ENCODE results near the gene CACNB4. TPM values are rescaled to one million over a fixed set of nuclear protein-coding genes. Genes with fewer than 3 reads are reported as not detected.

The CACNB4 gene
- total RNA-seq, 1 donor, result 0.43 TPM

GRCh38 chr2:151965884-151966283 lies 133.0 kb downstream of the CACNB4 start:
- no peak for TF ChIP-seq CTCF (IDR thresholded peaks at IDR 0.05; ENCODE audit: insufficient read depth, low read depth, low read length)
- no peak for DNase-seq (ENCODE audit: low read depth)
- H3K4me3 ChIP-seq (ENCODE audit: low read depth, low read length), result no peak overlapping the region

- no peak overlapping the region for H3K4me3 ChIP-seq (ENCODE audit: low read depth, low read length)
- TF ChIP-seq CTCF (IDR thresholded peaks at IDR 0.05; ENCODE audit: insufficient read depth, low read depth, low read length), result no peak
- no peak for DNase-seq (ENCODE audit: low read depth)
Observed at GRCh38 chr2:151961558-151961957, 137.3 kb downstream of the CACNB4 start.

GRCh38 chr2:151959238-151959637 lies 139.6 kb downstream of the CACNB4 start:
- no peak for TF ChIP-seq CTCF (IDR thresholded peaks at IDR 0.05; ENCODE audit: insufficient read depth, low read depth, low read length)
- H3K4me3 ChIP-seq (ENCODE audit: low read depth, low read length), result no peak overlapping the region
- no peak for DNase-seq (ENCODE audit: low read depth)

- peak; percentile 4 for DNase-seq (ENCODE audit: low read depth)
- H3K4me3 ChIP-seq (ENCODE audit: low read depth, low read length), result no peak overlapping the region
- TF ChIP-seq CTCF (IDR thresholded peaks at IDR 0.05; ENCODE audit: insufficient read depth, low read depth, low read length), result peak; percentile 12
Observed at GRCh38 chr2:151953467-151953866, 145.4 kb downstream of the CACNB4 start.

GRCh38 chr2:151952691-151953456 lies 146.0 kb downstream of the CACNB4 start:
- no peak for TF ChIP-seq CTCF (IDR thresholded peaks at IDR 0.05; ENCODE audit: insufficient read depth, low read depth, low read length)
- no peak overlapping the region for H3K4me3 ChIP-seq (ENCODE audit: low read depth, low read length)
- DNase-seq (ENCODE audit: low read depth), result no peak

GRCh38 chr2:151947813-151948165 lies 151.1 kb downstream of the CACNB4 start:
- DNase-seq (ENCODE audit: low read depth), result no peak

More at GRCh38 chr2:151947813-151948165, 151.1 kb downstream of the CACNB4 start:
- TF ChIP-seq CTCF (IDR thresholded peaks at IDR 0.05; ENCODE audit: insufficient read depth, low read depth, low read length), result no peak
- no peak overlapping the region for H3K4me3 ChIP-seq (ENCODE audit: low read depth, low read length)

All from fibroblast of villous mesenchyme (primary cell).